Left hindlimb (tissue), 1 donor: ENCODE data around the gene CFAP100.

ENCODE experiments used
- DNase-seq: peaks from one replicate; pipeline ENCODE4 v3.0.0-alpha.2; 2018

The CFAP100 gene

GRCh38 chr3:126377211-126377610 lies 17.5 kb upstream of the CFAP100 start:
- no peak for DNase-seq

- DNase-seq = no peak
Observed at GRCh38 chr3:126378341-126378751, 16.4 kb upstream of the CFAP100 start.

- no peak for DNase-seq
Observed at GRCh38 chr3:126380011-126380768, 14.5 kb upstream of the CFAP100 start.

GRCh38 chr3:126381966-126382365 lies 12.7 kb upstream of the CFAP100 start:
- no peak for DNase-seq

GRCh38 chr3:126389112-126389793 lies 5.5 kb upstream of the CFAP100 start:
- DNase-seq = peak; percentile 81

- DNase-seq = no peak
Observed at GRCh38 chr3:126389794-126390146, 4.9 kb upstream of the CFAP100 start.

- DNase-seq = no peak
Observed at GRCh38 chr3:126390201-126390600, 4.5 kb upstream of the CFAP100 start.

- DNase-seq = no peak
Observed at GRCh38 chr3:126390751-126391150, 4.0 kb upstream of the CFAP100 start.

GRCh38 chr3:126391631-126392030 lies 3.1 kb upstream of the CFAP100 start:
- DNase-seq = no peak

- DNase-seq = no peak
Observed at GRCh38 chr3:126392246-126392645, 2.5 kb upstream of the CFAP100 start.

- no peak for DNase-seq
Observed at GRCh38 chr3:126393563-126393962, 1.1 kb upstream of the CFAP100 start.

GRCh38 chr3:126394977-126395321 lies 240 bp downstream of the CFAP100 start:
- DNase-seq = no peak

- no peak for DNase-seq
Observed at GRCh38 chr3:126395846-126396513, 1.3 kb downstream of the CFAP100 start.

GRCh38 chr3:126396536-126396935 lies 1.8 kb downstream of the CFAP100 start:
- DNase-seq = no peak

GRCh38 chr3:126397610-126398422 lies 3.1 kb downstream of the CFAP100 start:
- DNase-seq = no peak

GRCh38 chr3:126398423-126399350 lies 4.0 kb downstream of the CFAP100 start:
- no peak for DNase-seq

- DNase-seq = no peak
Observed at GRCh38 chr3:126399351-126399735, 4.6 kb downstream of the CFAP100 start.

GRCh38 chr3:126399756-126400155 lies 5.0 kb downstream of the CFAP100 start:
- DNase-seq = no peak

GRCh38 chr3:126401611-126402160 lies 7.0 kb downstream of the CFAP100 start:
- DNase-seq = no peak

GRCh38 chr3:126402178-126402577 lies 7.5 kb downstream of the CFAP100 start:
- no peak for DNase-seq

GRCh38 chr3:126402666-126403302 lies 8.1 kb downstream of the CFAP100 start:
- no peak for DNase-seq
